Measurements from ENCODE around the gene PLCL2. TPM values are rescaled to one million over a fixed set of nuclear protein-coding genes. Genes with fewer than 3 reads are reported as not detected.
"Not testable (repeated sequence)": the region's sequence is repeated elsewhere in the genome, so short reads cannot be mapped to it uniquely, and the experiment has no call there.

PLCL2 gene
- total RNA-seq, 1 donor from 2014 or later: 1.2 TPM

GRCh38 chr3:17110660-17111396, 226.1 kb downstream of the PLCL2 start:
- no peak for DNase-seq (ENCODE audit: low read depth)

GRCh38 chr3:17111586-17111985, 226.8 kb downstream of the PLCL2 start:
- no peak for DNase-seq (ENCODE audit: low read depth)

- DNase-seq (ENCODE audit: low read depth): no peak
Measured at GRCh38 chr3:17115186-17115585, 230.4 kb downstream of the PLCL2 start.

GRCh38 chr3:17116007-17116600, 231.3 kb downstream of the PLCL2 start:
- DNase-seq (ENCODE audit: low read depth): no peak

GRCh38 chr3:17118771-17119170, 234.0 kb downstream of the PLCL2 start:
- no peak for DNase-seq (ENCODE audit: low read depth)

- no peak for DNase-seq (ENCODE audit: low read depth)
Measured at GRCh38 chr3:17119201-17120072, 234.7 kb downstream of the PLCL2 start.

- no peak for DNase-seq (ENCODE audit: low read depth)
Measured at GRCh38 chr3:17120115-17120514, 235.4 kb downstream of the PLCL2 start.

GRCh38 chr3:17121336-17121735, 236.6 kb downstream of the PLCL2 start:
- no peak for DNase-seq (ENCODE audit: low read depth)

GRCh38 chr3:17122758-17123157, 238.0 kb downstream of the PLCL2 start:
- DNase-seq (ENCODE audit: low read depth): no peak

GRCh38 chr3:17125738-17126442, 241.1 kb downstream of the PLCL2 start:
- no peak for DNase-seq (ENCODE audit: low read depth)

- not testable (repeated sequence) for DNase-seq (ENCODE audit: low read depth)
Measured at GRCh38 chr3:17128671-17129070, 243.9 kb downstream of the PLCL2 start.

- DNase-seq (ENCODE audit: low read depth): no peak
Measured at GRCh38 chr3:17129556-17129955, 244.8 kb downstream of the PLCL2 start.

- no peak for DNase-seq (ENCODE audit: low read depth)
Measured at GRCh38 chr3:17130956-17131355, 246.2 kb downstream of the PLCL2 start.

- no peak for DNase-seq (ENCODE audit: low read depth)
Measured at GRCh38 chr3:17132286-17133115, 247.7 kb downstream of the PLCL2 start.

- DNase-seq (ENCODE audit: low read depth): no peak
Measured at GRCh38 chr3:17133632-17134545, 249.1 kb downstream of the PLCL2 start.

- no peak for DNase-seq (ENCODE audit: low read depth)
Measured at GRCh38 chr3:17135696-17136095, 250.9 kb downstream of the PLCL2 start.

GRCh38 chr3:17136136-17136721, 251.5 kb downstream of the PLCL2 start:
- DNase-seq (ENCODE audit: low read depth): no peak

GRCh38 chr3:17137321-17137826, 252.6 kb downstream of the PLCL2 start:
- no peak for DNase-seq (ENCODE audit: low read depth)
